Erythroblast (primary cell): ENCODE data around the gene PTPRC.

ENCODE experiments used
- GATA1 ChIP-seq: IDR thresholded peaks from 2 replicates; pipeline ENCODE4 v1.6.1; 2011; ENCODE audit warnings: low read depth, mild to moderate bottlenecking, control low read depth, low read length, moderate library complexity
- POLR2A ChIP-seq: IDR thresholded peaks from 2 replicates; pipeline ENCODE4 v1.6.1; 2011; ENCODE audit warnings: mild to moderate bottlenecking, low read length

DNA sequence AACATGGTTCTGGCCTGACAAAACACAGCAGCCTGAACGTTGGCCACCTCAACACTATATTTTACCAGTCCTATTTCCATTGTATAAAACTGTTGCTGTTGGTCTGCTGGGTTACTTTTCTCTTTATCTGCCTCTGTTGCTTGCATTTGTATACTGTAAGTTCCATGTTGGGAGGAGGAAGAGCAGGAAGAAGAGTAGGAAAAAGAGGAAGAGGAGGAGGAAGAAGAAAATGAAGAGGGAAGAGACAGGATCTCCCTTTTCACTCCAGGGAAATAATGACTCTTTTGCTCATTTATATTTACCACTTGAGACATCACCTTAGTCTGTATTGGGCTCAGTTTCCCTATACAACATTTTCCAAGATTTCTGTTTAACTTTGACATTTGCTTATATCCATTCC lies 134.2 kb downstream of the PTPRC start:
- no peak for TF ChIP-seq POLR2A
- no peak for TF ChIP-seq GATA1
